ENCODE data around the gene KIAA0825.

The KIAA0825 gene

DNA sequence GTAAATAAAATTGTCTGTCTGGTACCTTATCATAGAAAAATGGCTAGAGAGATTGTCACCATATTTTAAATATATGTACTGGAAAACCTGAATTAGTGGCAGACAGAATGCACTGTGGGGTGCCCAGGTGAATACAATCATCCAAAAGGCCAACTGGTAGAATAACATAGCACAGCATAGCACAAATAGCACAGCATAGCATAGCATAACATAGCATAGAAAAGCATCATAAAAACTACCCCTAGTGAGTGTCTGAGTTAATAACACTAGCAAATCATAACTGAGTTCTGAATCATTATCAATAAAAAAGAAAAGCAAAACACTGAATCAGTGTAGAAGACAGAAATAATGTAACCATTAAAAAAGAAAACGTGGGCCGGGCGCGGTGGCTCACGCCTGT is 102.3 kb downstream of the KIAA0825 start:
- H3K27me3 ChIP-seq (replicated peaks; ENCODE audit: control insufficient read depth, insufficient read depth, low read length): no peaks in the 10 kb centered on the region
- no peaks in the 10 kb centered on the region for H3K36me3 ChIP-seq (ENCODE audit: control insufficient read depth, insufficient read depth, low read length)
- no peak overlapping the region for H3K4me3 ChIP-seq (replicated peaks; ENCODE audit: low read depth, low read length)
- TF ChIP-seq, protein P1, sequence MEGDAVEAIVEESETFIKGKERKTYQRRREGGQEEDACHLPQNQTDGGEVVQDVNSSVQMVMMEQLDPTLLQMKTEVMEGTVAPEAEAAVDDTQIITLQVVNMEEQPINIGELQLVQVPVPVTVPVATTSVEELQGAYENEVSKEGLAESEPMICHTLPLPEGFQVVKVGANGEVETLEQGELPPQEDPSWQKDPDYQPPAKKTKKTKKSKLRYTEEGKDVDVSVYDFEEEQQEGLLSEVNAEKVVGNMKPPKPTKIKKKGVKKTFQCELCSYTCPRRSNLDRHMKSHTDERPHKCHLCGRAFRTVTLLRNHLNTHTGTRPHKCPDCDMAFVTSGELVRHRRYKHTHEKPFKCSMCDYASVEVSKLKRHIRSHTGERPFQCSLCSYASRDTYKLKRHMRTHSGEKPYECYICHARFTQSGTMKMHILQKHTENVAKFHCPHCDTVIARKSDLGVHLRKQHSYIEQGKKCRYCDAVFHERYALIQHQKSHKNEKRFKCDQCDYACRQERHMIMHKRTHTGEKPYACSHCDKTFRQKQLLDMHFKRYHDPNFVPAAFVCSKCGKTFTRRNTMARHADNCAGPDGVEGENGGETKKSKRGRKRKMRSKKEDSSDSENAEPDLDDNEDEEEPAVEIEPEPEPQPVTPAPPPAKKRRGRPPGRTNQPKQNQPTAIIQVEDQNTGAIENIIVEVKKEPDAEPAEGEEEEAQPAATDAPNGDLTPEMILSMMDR (IDR thresholded peaks at IDR 0.05; ENCODE audit: insufficient read depth, low read length, poor library complexity, severe bottlenecking): no peak
- DNase-seq (ENCODE audit: extremely low read depth, insufficient read length): no peak

DNA sequence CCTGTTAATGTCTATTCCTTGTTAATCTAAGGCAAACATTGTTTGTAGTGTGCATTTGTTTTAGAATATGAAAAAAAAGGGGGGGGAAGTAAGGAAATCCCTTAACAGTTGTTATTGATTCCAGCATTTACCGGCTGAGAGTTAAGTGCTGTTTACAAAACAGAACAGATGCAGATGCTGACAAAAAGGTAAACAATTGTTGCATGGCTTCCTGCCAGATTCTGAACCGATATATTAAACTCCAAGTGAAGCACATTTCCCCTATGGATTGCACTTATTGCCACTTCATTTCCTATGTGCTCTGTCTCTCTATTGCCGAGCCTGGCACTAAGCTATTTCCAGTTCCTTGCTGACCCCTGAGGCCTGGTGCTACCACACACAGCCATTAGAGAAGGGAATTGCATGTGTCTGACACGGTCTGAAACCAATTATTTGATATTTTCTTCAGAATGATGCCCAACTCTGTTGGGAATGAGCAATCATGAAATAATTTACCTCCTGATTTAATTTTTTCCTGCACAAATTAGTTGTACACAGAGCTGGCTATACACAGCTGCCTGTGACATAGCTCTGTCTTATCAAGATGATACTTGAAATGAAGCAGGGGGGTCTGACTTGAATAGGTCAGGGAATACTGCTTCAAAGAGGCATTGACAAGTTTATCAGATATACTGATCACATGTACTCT is 109.8 kb downstream of the KIAA0825 start:
- DNase-seq (ENCODE audit: extremely low read depth, insufficient read length): no peak
- H3K27me3 ChIP-seq (replicated peaks; ENCODE audit: control insufficient read depth, insufficient read depth, low read length): no peaks in the 10 kb centered on the region

DNA sequence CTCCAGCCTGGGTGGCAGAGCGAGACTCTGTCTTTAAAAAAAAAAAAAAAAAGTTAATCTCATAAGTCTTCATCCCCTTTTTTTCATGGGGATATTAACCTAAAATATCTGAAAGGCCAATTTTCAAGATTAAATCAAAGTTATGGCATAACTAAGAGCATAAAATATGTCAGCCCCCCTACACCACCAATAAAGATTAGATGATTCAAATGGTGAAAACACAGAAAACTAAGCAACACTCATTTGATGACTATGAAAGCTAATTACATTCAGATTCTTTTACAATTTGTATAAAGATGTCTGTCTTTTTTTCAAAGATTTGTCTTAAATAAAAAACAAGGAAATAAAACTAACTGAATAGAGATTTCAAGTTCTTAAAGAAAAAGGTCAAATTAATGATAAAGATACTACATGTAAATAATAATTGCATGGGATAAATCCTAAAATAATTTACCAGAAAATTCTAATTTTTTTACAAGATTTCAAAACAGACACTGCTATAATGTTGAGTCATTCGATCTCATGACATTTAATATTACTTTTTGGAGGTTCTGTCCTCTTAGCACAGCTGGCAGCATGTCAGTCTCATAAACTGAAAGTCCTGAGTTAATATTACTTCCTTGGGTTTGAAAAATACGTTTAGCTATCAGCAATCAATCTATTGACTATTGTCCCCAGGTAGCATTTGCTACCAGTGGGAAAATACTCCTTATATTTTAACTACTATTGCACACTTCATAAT is 112.9 kb downstream of the KIAA0825 start:
- DNase-seq (ENCODE audit: extremely low read depth, insufficient read length): no peak
- no peaks in the 10 kb centered on the region for H3K27me3 ChIP-seq (replicated peaks; ENCODE audit: control insufficient read depth, insufficient read depth, low read length)
- H3K4me3 ChIP-seq (replicated peaks; ENCODE audit: low read depth, low read length): no peak overlapping the region
- no peaks in the 10 kb centered on the region for H3K36me3 ChIP-seq (ENCODE audit: control insufficient read depth, insufficient read depth, low read length)
- TF ChIP-seq, protein P1 (IDR thresholded peaks at IDR 0.05; ENCODE audit: insufficient read depth, low read length, poor library complexity, severe bottlenecking): no peak

More for the DNA sequence above, 109.8 kb downstream of the KIAA0825 start:
- Histone ChIP-seq H3K4me3 (replicated peaks; ENCODE audit: low read depth, low read length) (no peak overlapping the region), H3K36me3 (ENCODE audit: control insufficient read depth, insufficient read depth, low read length) (no peaks in the 10 kb centered on the region)
- TF ChIP-seq, protein P1 (IDR thresholded peaks at IDR 0.05; ENCODE audit: insufficient read depth, low read length, poor library complexity, severe bottlenecking): no peak

DNA sequence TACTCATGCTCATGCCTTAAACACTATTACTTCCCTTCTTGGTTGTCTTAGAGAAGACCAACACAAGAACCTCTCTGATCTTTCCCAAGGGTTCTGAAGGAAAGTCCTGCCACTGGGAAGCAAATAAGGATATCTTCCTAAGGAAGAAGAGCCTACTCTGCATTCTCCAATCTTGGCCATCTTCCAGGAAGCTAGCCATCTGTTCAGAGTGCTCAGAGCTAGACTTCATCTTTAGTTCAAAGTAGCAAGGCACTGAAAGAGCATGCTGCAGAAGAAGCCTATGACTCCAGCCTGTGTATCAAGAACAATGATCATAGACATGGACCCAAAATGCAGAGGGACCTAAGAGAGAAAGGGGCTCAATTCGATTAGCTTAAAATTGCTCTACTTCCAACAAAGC is 114.7 kb downstream of the KIAA0825 start:
- DNase-seq (ENCODE audit: extremely low read depth, insufficient read length): no peak
- Histone ChIP-seq H3K36me3 (ENCODE audit: control insufficient read depth, insufficient read depth, low read length) (no peaks in the 10 kb centered on the region), H3K4me3 (replicated peaks; ENCODE audit: low read depth, low read length) (no peak overlapping the region), H3K27me3 (replicated peaks; ENCODE audit: control insufficient read depth, insufficient read depth, low read length) (no peaks in the 10 kb centered on the region)
- TF ChIP-seq, protein P1 (IDR thresholded peaks at IDR 0.05; ENCODE audit: insufficient read depth, low read length, poor library complexity, severe bottlenecking): no peak

DNA sequence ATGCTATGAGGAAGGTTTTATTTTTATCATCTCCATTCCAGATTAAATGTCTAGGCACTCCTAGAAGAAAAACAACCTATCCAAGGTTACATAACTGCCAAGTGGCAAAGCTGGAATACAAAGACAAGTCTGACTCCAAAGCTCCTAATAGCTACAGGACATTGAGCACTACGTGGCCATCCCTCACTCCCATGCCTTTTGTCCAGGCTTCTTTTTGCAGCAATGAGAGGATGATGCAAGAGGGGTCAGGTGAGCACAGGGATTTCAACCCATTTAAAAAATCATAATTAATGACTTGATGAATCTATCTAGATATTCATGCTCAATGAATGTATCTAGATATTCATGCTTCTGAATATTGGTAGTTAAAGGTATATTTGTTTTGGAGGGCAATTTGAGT is 117.0 kb downstream of the KIAA0825 start:
- TF ChIP-seq, protein P1 (IDR thresholded peaks at IDR 0.05; ENCODE audit: insufficient read depth, low read length, poor library complexity, severe bottlenecking): no peak
- Histone ChIP-seq H3K27me3 (replicated peaks; ENCODE audit: control insufficient read depth, insufficient read depth, low read length) (no peaks in the 10 kb centered on the region), H3K4me3 (replicated peaks; ENCODE audit: low read depth, low read length) (no peak overlapping the region), H3K36me3 (ENCODE audit: control insufficient read depth, insufficient read depth, low read length) (no peaks in the 10 kb centered on the region)
- no peak for DNase-seq (ENCODE audit: extremely low read depth, insufficient read length)

Data from GM06990 (cell line).